Measurements from ENCODE around the gene GPR135. TPM values are rescaled to one million over a fixed set of nuclear protein-coding genes. Genes with fewer than 3 reads are reported as not detected.

The GPR135 gene
- total RNA-seq, 1 donor from 2014 or later: 2.2 TPM

GRCh38 chr14:59481871-59482540 is 16.8 kb upstream of the GPR135 start:
- intact Hi-C loops (cut with micrococcal nuclease): no loop called here
- Histone ChIP-seq H3K4me3 (peak overlapping the region; percentile 79), H3K36me3 (peaks cover 11% of the 10 kb centered on the region), H3K4me1 (peaks cover 67% of the 10 kb centered on the region), H3K27me3 (ENCODE audit: low read depth) (no peaks in the 10 kb centered on the region), H3K9me3 (replicated peaks) (no peaks in the 10 kb centered on the region), H3K27ac (replicated peaks) (peak overlapping the region; percentile 93)
- no peak for TF ChIP-seq CTCF (IDR thresholded peaks at IDR 0.05; ENCODE audit: borderline replicate concordance)
- DNase-seq: no peak

DNA sequence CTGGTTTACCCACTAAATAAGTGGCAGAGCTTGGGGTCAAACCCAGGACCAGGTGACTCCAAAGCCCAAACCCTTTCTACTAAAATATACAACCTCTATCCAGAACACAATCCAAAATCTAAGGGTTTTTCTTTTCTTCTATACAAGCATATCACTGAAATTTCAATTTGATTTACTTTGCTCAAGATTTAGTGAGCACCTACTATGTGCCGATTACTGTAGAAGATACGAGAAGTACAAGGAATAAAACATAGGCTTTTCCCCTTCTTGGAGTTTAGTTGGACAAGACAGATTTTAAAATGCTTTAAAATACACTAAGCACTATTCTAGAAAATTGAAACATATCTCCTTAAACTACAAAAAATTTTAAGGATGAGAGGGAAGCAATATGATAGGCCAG is 16.2 kb upstream of the GPR135 start:
- no peak for DNase-seq
- intact Hi-C loops (cut with micrococcal nuclease): no loop called here
- Histone ChIP-seq H3K36me3 (peaks cover 11% of the 10 kb centered on the region), H3K4me1 (peaks cover 62% of the 10 kb centered on the region), H3K27me3 (ENCODE audit: low read depth) (no peaks in the 10 kb centered on the region), H3K27ac (replicated peaks) (peak overlapping the region; percentile 93), H3K9me3 (replicated peaks) (no peaks in the 10 kb centered on the region), H3K4me3 (no peak overlapping the region)
- TF ChIP-seq CTCF (IDR thresholded peaks at IDR 0.05; ENCODE audit: borderline replicate concordance): no peak

- Histone ChIP-seq H3K9me3 (replicated peaks) (no peaks in the 10 kb centered on the region), H3K4me3 (no peak overlapping the region), H3K27ac (replicated peaks) (peak overlapping the region; percentile 7), H3K36me3 (peaks cover 24% of the 10 kb centered on the region), H3K4me1 (peaks cover 62% of the 10 kb centered on the region), H3K27me3 (ENCODE audit: low read depth) (no peaks in the 10 kb centered on the region)
- intact Hi-C loops (cut with micrococcal nuclease): no loop called here
- no peak for DNase-seq
- no peak for TF ChIP-seq CTCF (IDR thresholded peaks at IDR 0.05; ENCODE audit: borderline replicate concordance)
Measured at GRCh38 chr14:59480166-59480565, 15.0 kb upstream of the GPR135 start.

DNA sequence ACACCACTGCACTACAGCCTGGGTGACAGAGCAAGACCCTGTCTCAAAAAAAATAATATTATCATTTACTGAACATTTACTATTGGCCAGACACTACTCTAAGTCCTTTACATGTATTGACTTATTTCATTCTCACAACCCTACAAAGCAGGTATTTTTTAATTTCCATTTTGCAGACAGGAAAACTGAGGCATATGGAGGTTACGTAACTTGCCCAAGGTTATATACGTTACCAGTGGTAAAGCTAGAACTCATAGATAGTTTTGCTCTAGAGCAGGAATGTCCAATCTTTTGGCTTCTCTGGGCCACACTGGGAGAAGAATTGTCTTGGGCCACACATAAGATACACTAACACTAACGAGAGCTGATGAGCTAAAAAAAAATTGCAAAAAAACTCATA is 13.4 kb upstream of the GPR135 start:
- TF ChIP-seq CTCF (IDR thresholded peaks at IDR 0.05; ENCODE audit: borderline replicate concordance): no peak
- Histone ChIP-seq H3K4me1 (peaks cover 58% of the 10 kb centered on the region), H3K27me3 (ENCODE audit: low read depth) (no peaks in the 10 kb centered on the region), H3K9me3 (replicated peaks) (no peaks in the 10 kb centered on the region), H3K27ac (replicated peaks) (no peak overlapping the region), H3K4me3 (no peak overlapping the region), H3K36me3 (peaks cover 39% of the 10 kb centered on the region)
- intact Hi-C loops (cut with micrococcal nuclease): no loop called here
- no peak for DNase-seq

GRCh38 chr14:59475709-59476108 is 10.5 kb upstream of the GPR135 start:
- H3K4me1 ChIP-seq: peaks cover 31% of the 10 kb centered on the region
- H3K36me3 ChIP-seq: peaks cover 64% of the 10 kb centered on the region
- no peak for DNase-seq
- H3K27me3 ChIP-seq (ENCODE audit: low read depth): no peaks in the 10 kb centered on the region
- H3K4me3 ChIP-seq: no peak overlapping the region
- TF ChIP-seq CTCF (IDR thresholded peaks at IDR 0.05; ENCODE audit: borderline replicate concordance): no peak
- H3K27ac ChIP-seq (replicated peaks): no peak overlapping the region
- H3K9me3 ChIP-seq (replicated peaks): no peaks in the 10 kb centered on the region
- intact Hi-C loops (cut with micrococcal nuclease): no loop called here

All from left ventricle myocardium inferior (tissue), 1 donor.